NCI-H1417 (cell line): Measurements from ENCODE around the gene HRH3.

Experiments
- DNase-seq, 3 experiments: peaks; one replicate each; lab custom pipeline; 2025; lab: John Stamatoyannopoulos, UW

HRH3 gene

GRCh38 chr20:62178316-62179161, 41.5 kb downstream of the HRH3 start:
- DNase-seq: no peak

GRCh38 chr20:62177307-62177706, 42.8 kb downstream of the HRH3 start:
- DNase-seq: no peak

- DNase-seq: no peak
Observed at GRCh38 chr20:62176866-62177265, 43.2 kb downstream of the HRH3 start.

GRCh38 chr20:62175711-62176110, 44.4 kb downstream of the HRH3 start:
- no peak for DNase-seq

DNA sequence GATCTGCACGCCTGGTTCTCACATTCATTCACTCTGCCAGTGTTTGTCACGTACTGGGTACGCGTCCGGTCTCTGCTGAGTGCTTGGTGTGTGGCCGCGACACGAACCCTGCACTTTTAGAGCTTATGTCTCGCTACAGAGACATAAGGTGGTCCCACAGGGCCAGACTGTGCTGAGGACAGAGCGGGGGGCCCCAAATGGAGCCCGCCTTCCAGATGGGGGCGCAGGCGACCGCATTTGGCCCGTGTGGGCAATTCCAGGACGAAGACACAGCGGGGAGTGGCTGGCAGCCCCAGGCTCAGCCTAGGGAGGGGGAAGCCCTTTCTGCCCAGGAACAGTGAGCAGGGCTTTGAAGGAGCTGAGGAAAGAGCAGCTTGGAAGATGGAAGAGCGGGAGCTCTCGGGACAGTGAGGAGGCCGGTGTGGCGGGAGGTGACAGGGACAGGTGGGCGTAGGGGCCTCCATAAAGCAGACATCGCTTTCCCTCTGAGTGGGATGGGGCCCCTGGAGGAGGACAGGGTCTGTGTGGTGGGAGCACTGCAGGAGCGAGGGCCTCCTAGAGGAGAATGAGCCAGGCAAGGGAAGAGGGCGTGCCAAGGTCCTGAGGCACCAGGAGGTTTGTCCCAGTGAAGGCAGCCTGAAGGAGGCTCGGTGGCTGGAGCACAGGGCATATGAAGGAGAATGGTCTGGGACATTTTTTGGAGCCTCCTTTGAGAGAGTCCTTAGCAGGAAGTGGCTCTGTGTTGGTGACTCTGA, 45.0 kb downstream of the HRH3 start:
- DNase-seq: no peak

GRCh38 chr20:62174021-62174804, 45.9 kb downstream of the HRH3 start:
- DNase-seq: no peak

DNA sequence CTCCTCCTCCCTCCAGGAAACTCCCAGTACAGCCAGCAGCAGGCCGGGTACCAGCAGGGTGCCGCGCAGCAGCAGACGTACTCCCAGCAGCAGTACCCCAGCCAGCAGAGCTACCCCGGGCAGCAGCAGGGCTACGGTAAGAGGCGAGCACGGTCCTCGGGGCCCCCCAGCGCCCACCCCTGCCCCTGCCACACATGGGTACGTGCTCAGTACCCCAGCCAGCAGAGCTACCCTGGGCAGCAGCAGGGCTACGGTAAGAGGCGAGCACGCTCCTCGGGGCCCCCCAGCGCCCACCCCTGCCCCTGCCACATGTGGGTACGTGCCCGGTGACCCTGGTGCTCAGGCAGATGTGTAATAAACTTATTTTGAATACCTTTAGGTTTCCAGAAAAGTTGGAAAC, 47.4 kb downstream of the HRH3 start:
- no peak for DNase-seq

DNA sequence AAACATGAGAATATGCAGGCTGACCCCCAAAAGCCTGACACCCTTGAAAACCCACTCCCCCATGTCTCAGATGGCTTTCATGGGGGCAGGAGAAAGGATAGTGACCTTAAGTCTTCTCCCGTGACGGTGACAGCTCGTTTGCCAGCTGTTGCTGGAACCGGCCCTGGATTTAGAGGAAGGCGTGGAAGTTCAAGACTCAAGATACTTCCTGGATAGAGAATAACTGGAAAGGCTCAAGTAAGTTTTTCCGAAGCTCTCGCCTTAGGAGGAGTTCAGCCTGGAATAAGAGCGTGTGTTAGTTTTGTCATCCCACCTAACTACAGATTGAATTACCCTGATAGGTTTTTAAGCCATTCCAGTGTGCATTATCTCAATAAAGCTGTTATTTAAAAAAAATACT, 48.8 kb downstream of the HRH3 start:
- no peak for DNase-seq

DNA sequence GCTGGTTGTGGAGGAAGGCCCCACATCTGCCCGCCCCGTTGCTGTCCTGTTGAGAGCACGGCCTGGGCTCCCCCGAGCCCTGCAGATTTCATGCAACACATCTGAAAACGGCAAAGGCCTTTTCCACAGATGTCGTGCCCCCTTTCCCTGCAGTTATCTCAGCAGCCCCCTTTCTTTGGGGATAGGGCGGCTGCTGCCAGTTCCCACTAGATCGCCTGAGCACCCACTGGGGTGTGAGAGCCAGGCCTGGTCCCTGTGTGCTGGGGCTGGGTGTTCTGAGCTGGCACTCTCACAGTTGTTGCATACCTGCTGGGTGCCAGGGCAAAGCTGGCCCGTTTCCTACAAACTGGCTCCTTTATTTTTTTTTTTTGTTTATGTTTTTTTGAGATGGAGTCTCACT, 49.5 kb downstream of the HRH3 start:
- no peak for DNase-seq

DNA sequence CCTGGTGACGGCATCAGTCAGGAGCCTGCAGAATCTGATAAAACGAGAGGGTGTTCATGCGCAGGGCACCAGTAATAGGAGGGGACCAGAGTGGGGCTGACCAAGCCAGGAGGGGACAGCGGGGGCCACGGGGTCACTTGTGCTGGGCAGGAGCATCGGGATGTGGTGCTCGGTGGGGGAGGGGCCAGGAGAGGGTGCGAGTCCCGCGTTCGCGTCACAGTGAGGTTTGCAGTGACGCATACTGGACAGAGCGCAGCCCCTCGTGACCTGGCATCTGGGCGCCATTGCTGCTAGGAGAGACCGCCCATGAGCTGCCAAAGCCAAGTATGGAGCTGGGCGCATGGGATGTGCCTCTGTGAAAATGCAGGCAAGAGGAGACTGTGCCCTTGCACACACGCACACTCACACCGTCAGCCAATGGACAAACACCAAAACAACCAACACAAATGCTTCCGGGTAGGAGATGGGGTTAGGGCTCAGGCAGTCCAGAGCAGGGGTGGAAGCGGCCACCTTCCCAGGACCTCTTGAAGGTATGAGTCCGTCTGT, 51.1 kb downstream of the HRH3 start:
- DNase-seq: no peak

GRCh38 chr20:62168061-62168460, 52.0 kb downstream of the HRH3 start:
- no peak for DNase-seq

GRCh38 chr20:62167474-62167873, 52.6 kb downstream of the HRH3 start:
- DNase-seq: no peak

GRCh38 chr20:62165762-62166399, 54.2 kb downstream of the HRH3 start:
- no peak for DNase-seq
